GM19438 (cell line): ENCODE measurements around the gene PEX10.

Experiments used
- ATAC-seq: cut with Tn5 transposase; IDR thresholded peaks from one replicate; pipeline ENCODE4 v1.9.1; 2021; ENCODE audit warnings: low read depth; ENCODE audit not compliant: unreplicated experiment

Gene PEX10

GRCh38 chr1:2426540-2426939 lies 14.2 kb upstream of the PEX10 start:
- no peak for ATAC-seq

- ATAC-seq = no peak
Measured at GRCh38 chr1:2425892-2426291, 13.5 kb upstream of the PEX10 start.

- ATAC-seq = no peak
Measured at GRCh38 chr1:2422523-2422922, 10.2 kb upstream of the PEX10 start.

- ATAC-seq = no peak
Measured at GRCh38 chr1:2419416-2419815, 7.1 kb upstream of the PEX10 start.

GRCh38 chr1:2418791-2419320 lies 6.5 kb upstream of the PEX10 start:
- no peak for ATAC-seq

GRCh38 chr1:2417833-2418225 lies 5.5 kb upstream of the PEX10 start:
- ATAC-seq = no peak

- ATAC-seq = no peak
Measured at GRCh38 chr1:2417083-2417832, 4.9 kb upstream of the PEX10 start.

GRCh38 chr1:2416403-2416802 lies 4.0 kb upstream of the PEX10 start:
- no peak for ATAC-seq

GRCh38 chr1:2415801-2416208 lies 3.4 kb upstream of the PEX10 start:
- no peak for ATAC-seq

GRCh38 chr1:2415337-2415736 lies 3.0 kb upstream of the PEX10 start:
- ATAC-seq = no peak

- no peak for ATAC-seq
Measured at GRCh38 chr1:2414297-2414958, 2.1 kb upstream of the PEX10 start.

- no peak for ATAC-seq
Measured at GRCh38 chr1:2413495-2414296, 1.3 kb upstream of the PEX10 start.

- peak; percentile 21 for ATAC-seq
Measured at GRCh38 chr1:2412773-2413494, 570 bp upstream of the PEX10 start.

- ATAC-seq = peak; percentile 18
Measured at GRCh38 chr1:2411801-2412394, 466 bp downstream of the PEX10 start.

- no peak for ATAC-seq
Measured at GRCh38 chr1:2409745-2410144, 2.6 kb downstream of the PEX10 start.

- ATAC-seq = no peak
Measured at GRCh38 chr1:2408859-2409276, 3.5 kb downstream of the PEX10 start.

GRCh38 chr1:2408456-2408855 lies 3.9 kb downstream of the PEX10 start:
- ATAC-seq = no peak

GRCh38 chr1:2407991-2408275 lies 4.4 kb downstream of the PEX10 start:
- no peak for ATAC-seq

- no peak for ATAC-seq
Measured at GRCh38 chr1:2407166-2407990, 5.0 kb downstream of the PEX10 start.
